A549 (cell line): ENCODE measurements around the gene CTRB2.

ENCODE experiments used
- CBX8 ChIP-seq: fragments of 200-600 bp; sonication (generic); IDR thresholded peaks from 2 replicates; pipeline ENCODE4 v1.6.1; 2016
- NR3C1 ChIP-seq: fragments of >200 bp; sonication (Bioruptor Twin); formaldehyde crosslinking; IDR thresholded peaks from 3 replicates; pipeline ENCODE4 v1.6.1; 2017
- POLR2A ChIP-seq: IDR thresholded peaks from 2 replicates; pipeline ENCODE4 v1.6.1; 2012; ENCODE audit warnings: mild to moderate bottlenecking, low read length
- TF ChIP-seq, protein P1 (sequence below): fragments of >200 bp; sonication (Bioruptor Twin); formaldehyde crosslinking; IDR thresholded peaks from 3 replicates; pipeline ENCODE4 v1.5.1; 2016

DNA sequence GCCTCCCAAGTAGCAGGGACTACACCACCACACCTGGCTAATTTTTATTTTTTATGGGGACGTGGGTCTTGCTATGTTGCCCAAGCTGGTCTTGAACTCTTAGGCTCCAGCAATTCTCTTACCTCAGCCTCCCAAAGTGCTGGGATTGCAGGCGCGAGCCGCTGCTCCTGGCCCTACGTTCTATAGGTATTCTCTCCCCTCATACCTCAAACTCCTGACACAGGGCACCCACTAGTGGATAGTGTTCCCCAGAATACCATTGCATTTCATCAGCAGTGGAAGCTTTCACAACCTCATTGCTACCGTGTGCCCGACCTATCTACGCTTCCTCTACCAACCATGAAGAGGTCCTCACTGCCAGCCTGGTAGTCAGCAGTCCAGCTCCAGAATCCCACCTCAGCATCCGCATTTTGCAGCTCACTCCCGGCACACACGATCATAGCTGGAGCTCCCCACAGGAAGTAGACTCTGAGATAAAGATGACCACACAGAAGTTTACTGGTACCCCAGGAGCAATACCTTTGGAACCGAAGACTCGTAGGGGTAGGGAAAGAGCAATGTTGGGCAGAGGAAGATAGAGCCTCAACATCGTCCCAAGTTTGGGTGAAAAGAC lies 9.3 kb downstream of the CTRB2 start:
- TF ChIP-seq, protein P1, sequence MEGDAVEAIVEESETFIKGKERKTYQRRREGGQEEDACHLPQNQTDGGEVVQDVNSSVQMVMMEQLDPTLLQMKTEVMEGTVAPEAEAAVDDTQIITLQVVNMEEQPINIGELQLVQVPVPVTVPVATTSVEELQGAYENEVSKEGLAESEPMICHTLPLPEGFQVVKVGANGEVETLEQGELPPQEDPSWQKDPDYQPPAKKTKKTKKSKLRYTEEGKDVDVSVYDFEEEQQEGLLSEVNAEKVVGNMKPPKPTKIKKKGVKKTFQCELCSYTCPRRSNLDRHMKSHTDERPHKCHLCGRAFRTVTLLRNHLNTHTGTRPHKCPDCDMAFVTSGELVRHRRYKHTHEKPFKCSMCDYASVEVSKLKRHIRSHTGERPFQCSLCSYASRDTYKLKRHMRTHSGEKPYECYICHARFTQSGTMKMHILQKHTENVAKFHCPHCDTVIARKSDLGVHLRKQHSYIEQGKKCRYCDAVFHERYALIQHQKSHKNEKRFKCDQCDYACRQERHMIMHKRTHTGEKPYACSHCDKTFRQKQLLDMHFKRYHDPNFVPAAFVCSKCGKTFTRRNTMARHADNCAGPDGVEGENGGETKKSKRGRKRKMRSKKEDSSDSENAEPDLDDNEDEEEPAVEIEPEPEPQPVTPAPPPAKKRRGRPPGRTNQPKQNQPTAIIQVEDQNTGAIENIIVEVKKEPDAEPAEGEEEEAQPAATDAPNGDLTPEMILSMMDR, result no peak
- no peak for TF ChIP-seq NR3C1
- no peak for TF ChIP-seq CBX8
- no peak for TF ChIP-seq POLR2A
